Measurements from ENCODE around the gene FGD3.
"Not testable (repeated sequence)": the region's sequence is repeated elsewhere in the genome, so short reads cannot be mapped to it uniquely, and the experiment has no call there.

FGD3 gene

GRCh38 chr9:93013856-93014582, 66.7 kb downstream of the FGD3 start:
- no peak overlapping the region for H3K9ac ChIP-seq (ENCODE audit: insufficient read length)
- no peak for DNase-seq (ENCODE audit: low read depth, low spot score)
- no peaks in the 10 kb centered on the region for H3K36me3 ChIP-seq (ENCODE audit: insufficient read depth, low read length)
- H3K9me3 ChIP-seq (ENCODE audit: low read depth, low read length): no peaks in the 10 kb centered on the region
- no peak overlapping the region for H3K27ac ChIP-seq
- H3K4me3 ChIP-seq: no peak overlapping the region
- TF ChIP-seq POLR2AphosphoS5 (IDR thresholded peaks at IDR 0.05; ENCODE audit: borderline replicate concordance, low read depth, low read length): no peak
- no peak for TF ChIP-seq FOXP2 (optimal IDR thresholded peaks at IDR 0.05; ENCODE audit: control extremely low read depth, extremely low read length, insufficient read depth)
- no peak for TF ChIP-seq EZH2 (IDR thresholded peaks at IDR 0.05)

GRCh38 chr9:93015190-93015589, 67.9 kb downstream of the FGD3 start:
- H3K36me3 ChIP-seq (ENCODE audit: insufficient read depth, low read length); DNase-seq (ENCODE audit: low read depth, low spot score); H3K9me3 ChIP-seq (ENCODE audit: low read depth, low read length); H3K9ac ChIP-seq (ENCODE audit: insufficient read length); H3K4me3 ChIP-seq; H3K27ac ChIP-seq: not testable (repeated sequence)

GRCh38 chr9:93017621-93018020, 70.3 kb downstream of the FGD3 start:
- no peak for TF ChIP-seq POLR2AphosphoS5 (IDR thresholded peaks at IDR 0.05; ENCODE audit: borderline replicate concordance, low read depth, low read length)
- no peak for TF ChIP-seq EZH2 (IDR thresholded peaks at IDR 0.05)
- no peak for TF ChIP-seq FOXP2 (optimal IDR thresholded peaks at IDR 0.05; ENCODE audit: control extremely low read depth, extremely low read length, insufficient read depth)
- no peak for DNase-seq (ENCODE audit: low read depth, low spot score)
- Histone ChIP-seq H3K27ac (no peak overlapping the region), H3K4me3 (no peak overlapping the region), H3K9me3 (ENCODE audit: low read depth, low read length) (no peaks in the 10 kb centered on the region), H3K9ac (ENCODE audit: insufficient read length) (no peak overlapping the region), H3K36me3 (ENCODE audit: insufficient read depth, low read length) (no peaks in the 10 kb centered on the region)

GRCh38 chr9:93020151-93020550, 72.8 kb downstream of the FGD3 start:
- H3K9me3 ChIP-seq (ENCODE audit: low read depth, low read length): no peaks in the 10 kb centered on the region
- H3K9ac ChIP-seq (ENCODE audit: insufficient read length): no peak overlapping the region
- H3K4me3 ChIP-seq: no peak overlapping the region
- no peaks in the 10 kb centered on the region for H3K36me3 ChIP-seq (ENCODE audit: insufficient read depth, low read length)
- no peak for DNase-seq (ENCODE audit: low read depth, low spot score)
- no peak for TF ChIP-seq EZH2 (IDR thresholded peaks at IDR 0.05)
- TF ChIP-seq FOXP2 (optimal IDR thresholded peaks at IDR 0.05; ENCODE audit: control extremely low read depth, extremely low read length, insufficient read depth): no peak
- no peak for TF ChIP-seq POLR2AphosphoS5 (IDR thresholded peaks at IDR 0.05; ENCODE audit: borderline replicate concordance, low read depth, low read length)
- no peak overlapping the region for H3K27ac ChIP-seq

- Histone ChIP-seq H3K4me3 (no peak overlapping the region), H3K9ac (ENCODE audit: insufficient read length) (no peak overlapping the region), H3K36me3 (ENCODE audit: insufficient read depth, low read length) (no peaks in the 10 kb centered on the region), H3K27ac (no peak overlapping the region), H3K9me3 (ENCODE audit: low read depth, low read length) (no peaks in the 10 kb centered on the region)
- TF ChIP-seq EZH2 (IDR thresholded peaks at IDR 0.05) (no peak), FOXP2 (optimal IDR thresholded peaks at IDR 0.05; ENCODE audit: control extremely low read depth, extremely low read length, insufficient read depth) (no peak), POLR2AphosphoS5 (IDR thresholded peaks at IDR 0.05; ENCODE audit: borderline replicate concordance, low read depth, low read length) (no peak)
- DNase-seq (ENCODE audit: low read depth, low spot score): no peak
Observed at GRCh38 chr9:93020771-93021670, 73.7 kb downstream of the FGD3 start.

GRCh38 chr9:93022066-93022465, 74.7 kb downstream of the FGD3 start:
- no peak for DNase-seq (ENCODE audit: low read depth, low spot score)
- no peaks in the 10 kb centered on the region for H3K36me3 ChIP-seq (ENCODE audit: insufficient read depth, low read length)
- no peak overlapping the region for H3K9ac ChIP-seq (ENCODE audit: insufficient read length)
- no peaks in the 10 kb centered on the region for H3K9me3 ChIP-seq (ENCODE audit: low read depth, low read length)
- H3K27ac ChIP-seq: no peak overlapping the region
- TF ChIP-seq FOXP2 (optimal IDR thresholded peaks at IDR 0.05; ENCODE audit: control extremely low read depth, extremely low read length, insufficient read depth) (no peak), POLR2AphosphoS5 (IDR thresholded peaks at IDR 0.05; ENCODE audit: borderline replicate concordance, low read depth, low read length) (no peak), EZH2 (IDR thresholded peaks at IDR 0.05) (no peak)
- no peak overlapping the region for H3K4me3 ChIP-seq

- Histone ChIP-seq H3K9me3 (ENCODE audit: low read depth, low read length) (no peaks in the 10 kb centered on the region), H3K9ac (ENCODE audit: insufficient read length) (no peak overlapping the region), H3K36me3 (ENCODE audit: insufficient read depth, low read length) (no peaks in the 10 kb centered on the region), H3K27ac (no peak overlapping the region), H3K4me3 (no peak overlapping the region)
- no peak for TF ChIP-seq EZH2 (IDR thresholded peaks at IDR 0.05)
- TF ChIP-seq FOXP2 (optimal IDR thresholded peaks at IDR 0.05; ENCODE audit: control extremely low read depth, extremely low read length, insufficient read depth): no peak
- no peak for TF ChIP-seq POLR2AphosphoS5 (IDR thresholded peaks at IDR 0.05; ENCODE audit: borderline replicate concordance, low read depth, low read length)
- DNase-seq (ENCODE audit: low read depth, low spot score): no peak
Observed at GRCh38 chr9:93022721-93023520, 75.6 kb downstream of the FGD3 start.

GRCh38 chr9:93023521-93023815, 76.1 kb downstream of the FGD3 start:
- no peak overlapping the region for H3K9ac ChIP-seq (ENCODE audit: insufficient read length)
- no peak for DNase-seq (ENCODE audit: low read depth, low spot score)

More at GRCh38 chr9:93023521-93023815, 76.1 kb downstream of the FGD3 start:
- no peaks in the 10 kb centered on the region for H3K36me3 ChIP-seq (ENCODE audit: insufficient read depth, low read length)
- no peak overlapping the region for H3K4me3 ChIP-seq
- H3K9me3 ChIP-seq (ENCODE audit: low read depth, low read length): no peaks in the 10 kb centered on the region
- no peak overlapping the region for H3K27ac ChIP-seq
- TF ChIP-seq EZH2 (IDR thresholded peaks at IDR 0.05) (no peak), POLR2AphosphoS5 (IDR thresholded peaks at IDR 0.05; ENCODE audit: borderline replicate concordance, low read depth, low read length) (no peak), FOXP2 (optimal IDR thresholded peaks at IDR 0.05; ENCODE audit: control extremely low read depth, extremely low read length, insufficient read depth) (no peak)
